H1 (cell line): ENCODE measurements around the gene TBC1D22A. TPM values are rescaled to one million over a fixed set of nuclear protein-coding genes. Genes with fewer than 3 reads are reported as not detected.
A peak's percentile ranks its signal among the peaks of the same experiment; 100 is the strongest.

Experiments
- CTCF ChIA-PET: fragments of 300-600 bp; sonication (Branson Sonifier 250); formaldehyde crosslinking; loops from one replicate; lab custom pipeline; 2021; ENCODE audit not compliant: partially characterized antibody; lab: Charles Lee
- POLR2A ChIA-PET: fragments of 300-600 bp; sonication (Branson Sonifier 250); formaldehyde crosslinking; loops from one replicate; lab custom pipeline; 2021; ENCODE audit warnings: inconsistent platforms; ENCODE audit not compliant: partially characterized antibody; lab: Charles Lee
- DNase-seq, 2 experiments: peaks; one replicate each; pipeline versions ENCODE4 v3.0.0 to v3.0.0-alpha.2; 2010 to 2022; ENCODE audit warnings: low spot score in 2 of 2, low read depth in 1 of 2, mixed read lengths in 1 of 2
- FAIRE-seq: peaks from 2 replicates; lab custom pipeline; 2011; peaks lifted over from hg19 to GRCh38; lab: Jason Lieb, UNC
- H2AFZ ChIP-seq: 2 replicates; pipeline ENCODE4 v1.8.1; 2012; ENCODE audit warnings: low read length, inconsistent platforms
- H2AK5ac ChIP-seq: 2 replicates; pipeline ENCODE4 v1.6.1; 2013; ENCODE audit warnings: low read depth, low read length
- H2BK120ac ChIP-seq: replicated peaks from 2 replicates; pipeline ENCODE3; 2013; ENCODE audit warnings: low read depth, low read length, inconsistent platforms
- H2BK12ac ChIP-seq: 2 replicates; pipeline ENCODE4 v1.6.1; 2013; ENCODE audit warnings: low read depth, low read length
- H2BK15ac ChIP-seq: 2 replicates; pipeline ENCODE4 v1.6.1; 2013; ENCODE audit warnings: low read length
- H2BK20ac ChIP-seq: 2 replicates; pipeline ENCODE4 v1.6.1; 2013; ENCODE audit warnings: low read length
- H2BK5ac ChIP-seq: 2 replicates; pipeline ENCODE4 v1.6.1; 2013; ENCODE audit warnings: low read depth, low read length
- H3K14ac ChIP-seq: 2 replicates; pipeline ENCODE4 v1.6.1; 2013; ENCODE audit warnings: inconsistent platforms; ENCODE audit not compliant: insufficient read length
- H3K18ac ChIP-seq: 2 replicates; pipeline ENCODE4 v1.6.1; 2013; ENCODE audit warnings: low read length; ENCODE audit errors: extremely low read depth
- H3K23ac ChIP-seq: 2 replicates; pipeline ENCODE4 v1.6.1; 2013; ENCODE audit warnings: inconsistent platforms; ENCODE audit not compliant: insufficient read length
- H3K23me2 ChIP-seq: 2 replicates; pipeline ENCODE4 v1.6.1; 2013; ENCODE audit warnings: low read depth, low read length
- H3K27ac ChIP-seq: 2 replicates; pipeline ENCODE4 v1.6.1; 2011; ENCODE audit warnings: low read depth, low read length, inconsistent platforms
- H3K27me3 ChIP-seq, 4 experiments: replicated peaks in 1 of 4; 1 replicate in 1 of 4; 2 replicates in 3 of 4; pipeline versions ENCODE4 v1.6.1 to v1.8.1; 2011 to 2013; ENCODE audit warnings: low read length in 3 of 4, mild to moderate bottlenecking in 3 of 4, inconsistent platforms in 2 of 4, mixed read lengths in 2 of 4, moderate library complexity in 1 of 4; ENCODE audit not compliant: control insufficient read depth in 3 of 4, insufficient read depth in 3 of 4; ENCODE audit errors: extremely low read depth in 1 of 4
- H3K36me3 ChIP-seq, 4 experiments: 2 replicates each; pipeline versions ENCODE4 v1.6.1 to v1.8.1; 2011 to 2013; ENCODE audit warnings: mild to moderate bottlenecking in 4 of 4, low read length in 3 of 4, moderate library complexity in 2 of 4, control low read depth in 1 of 4, inconsistent platforms in 1 of 4; ENCODE audit not compliant: insufficient read depth in 4 of 4, control insufficient read depth in 2 of 4
- H3K4ac ChIP-seq: replicated peaks from 2 replicates; pipeline ENCODE3; 2013; ENCODE audit warnings: low read length, low read depth, mixed read lengths, inconsistent platforms; ENCODE audit not compliant: insufficient read length
- H3K4me1 ChIP-seq, 4 experiments: replicated peaks in 1 of 4; 1 replicate in 1 of 4; 2 replicates in 3 of 4; pipeline versions ENCODE4 v1.6.1 to v1.8.1; 2011 to 2013; ENCODE audit warnings: low read length in 3 of 4, inconsistent platforms in 2 of 4, mixed read lengths in 1 of 4; ENCODE audit not compliant: insufficient read depth in 4 of 4, control insufficient read depth in 3 of 4
- H3K4me2 ChIP-seq, 2 experiments: 2 replicates each; pipeline versions ENCODE4 v1.6.1 to v1.8.1; 2011 to 2013; ENCODE audit warnings: low read depth in 2 of 2, low read length in 2 of 2, control low read depth in 1 of 2, inconsistent platforms in 1 of 2, mild to moderate bottlenecking in 1 of 2; ENCODE audit not compliant: insufficient read depth in 1 of 2
- H3K4me3 ChIP-seq, 4 experiments: fragments of 200-600, 300-600 bp in 1 of 4; sonication (generic), shearing (Covaris generic), sonication (Bioruptor Twin) in 1 of 4; 2 replicates each; pipeline versions ENCODE4 v1.5.1 to v1.8.1; 2011 to 2016; ENCODE audit warnings: low read length in 4 of 4, low read depth in 3 of 4, control low read depth in 2 of 4, inconsistent platforms in 2 of 4, mild to moderate bottlenecking in 2 of 4, mixed read lengths in 1 of 4, moderate library complexity in 1 of 4; ENCODE audit not compliant: insufficient read depth in 2 of 4; ENCODE audit errors: extremely low read depth in 1 of 4
- H3K56ac ChIP-seq: replicated peaks from 2 replicates; pipeline ENCODE3; 2013; ENCODE audit warnings: low read depth, mild to moderate bottlenecking, mixed read lengths, low read length, inconsistent platforms; ENCODE audit not compliant: insufficient read length
- H3K79me1 ChIP-seq: 2 replicates; pipeline ENCODE4 v1.6.1; 2013; ENCODE audit warnings: low read depth, low read length, control low read depth
- H3K79me2 ChIP-seq, 2 experiments: 2 replicates each; pipeline versions ENCODE4 v1.6.1 to v1.8.1; 2012 to 2013; ENCODE audit warnings: low read length in 2 of 2, mild to moderate bottlenecking in 2 of 2, inconsistent platforms in 1 of 2; ENCODE audit not compliant: insufficient read depth in 2 of 2, control insufficient read depth in 1 of 2
- H3K9ac ChIP-seq, 4 experiments: replicated peaks in 1 of 4; 1 replicate in 1 of 4; 2 replicates in 3 of 4; pipeline versions ENCODE4 v1.6.1 to v1.8.1; 2011 to 2013; ENCODE audit warnings: low read depth in 3 of 4, low read length in 3 of 4, control low read depth in 2 of 4, mild to moderate bottlenecking in 2 of 4, moderate library complexity in 2 of 4, inconsistent platforms in 1 of 4; ENCODE audit errors: extremely low read depth in 1 of 4
- H3K9me3 ChIP-seq, 2 experiments: 2 replicates each; pipeline versions ENCODE4 v1.6.1 to v1.8.1; 2012 to 2013; ENCODE audit warnings: mild to moderate bottlenecking in 2 of 2, moderate library complexity in 2 of 2, control low read depth in 1 of 2, inconsistent platforms in 1 of 2, low read depth in 1 of 2, low read length in 1 of 2, mixed read lengths in 1 of 2; ENCODE audit not compliant: insufficient read depth in 2 of 2
- H4K20me1 ChIP-seq, 2 experiments: replicated peaks in 1 of 2; 2 replicates each; pipeline versions ENCODE3 to v1.8.1; 2011 to 2013; ENCODE audit warnings: inconsistent platforms in 2 of 2, low read length in 2 of 2, mild to moderate bottlenecking in 1 of 2; ENCODE audit not compliant: insufficient read depth in 2 of 2, control insufficient read depth in 1 of 2
- H4K5ac ChIP-seq: 2 replicates; pipeline ENCODE4 v1.6.1; 2013; ENCODE audit warnings: low read length, low read depth, mixed read lengths, inconsistent platforms; ENCODE audit not compliant: insufficient read length
- H4K8ac ChIP-seq: 2 replicates; pipeline ENCODE4 v1.8.0; 2013; ENCODE audit warnings: mild to moderate bottlenecking, moderate library complexity, low read length, inconsistent platforms; ENCODE audit not compliant: insufficient read depth; ENCODE audit errors: extremely low read depth
- H4K91ac ChIP-seq: replicated peaks from 2 replicates; pipeline ENCODE3; 2013; ENCODE audit warnings: low read length, mixed read lengths, inconsistent platforms; ENCODE audit not compliant: insufficient read length
- BRCA1 ChIP-seq: IDR thresholded peaks from 2 replicates; pipeline ENCODE4 v1.6.1; 2012; ENCODE audit warnings: low read depth, low read length, improper control_type of control experiment
- EGR1 ChIP-seq: IDR thresholded peaks from 2 replicates; pipeline ENCODE4 v1.6.1; 2011; ENCODE audit warnings: low read depth, low read length, borderline replicate concordance
- KDM5A ChIP-seq: fragments of 200-600 bp; IDR thresholded peaks from 2 replicates; pipeline ENCODE4 v1.7.1; 2012; ENCODE audit warnings: mild to moderate bottlenecking, low read length, inconsistent platforms, mixed read lengths
- NANOG ChIP-seq: IDR thresholded peaks from 2 replicates; pipeline ENCODE4 v1.6.1; 2011; ENCODE audit warnings: low read length, low read depth, mild to moderate bottlenecking, inconsistent platforms; ENCODE audit not compliant: insufficient read depth, poor library complexity, severe bottlenecking
- PHF8 ChIP-seq: fragments of 200-600 bp; sonication (generic); conservative IDR thresholded peaks from 2 replicates; pipeline ENCODE4 v1.7.1; 2012; ENCODE audit warnings: low read depth, mild to moderate bottlenecking, inconsistent platforms, low read length, moderate library complexity
- POLR2AphosphoS5 ChIP-seq: IDR thresholded peaks from 2 replicates; pipeline ENCODE4 v1.6.1; 2011; ENCODE audit warnings: low read depth, low read length
- POU5F1 ChIP-seq: IDR thresholded peaks from 2 replicates; pipeline ENCODE4 v1.6.1; 2011; ENCODE audit warnings: low read depth, mild to moderate bottlenecking, low read length, moderate library complexity
- SIRT6 ChIP-seq: IDR thresholded peaks from one replicate; pipeline ENCODE4 v1.7.1; 2012; ENCODE audit warnings: low read length, inconsistent platforms
- SP1 ChIP-seq: IDR thresholded peaks from 2 replicates; pipeline ENCODE4 v1.6.1; 2011; ENCODE audit warnings: low read depth, low read length
- SP4 ChIP-seq: IDR thresholded peaks from 2 replicates; pipeline ENCODE4 v1.6.1; 2012; ENCODE audit warnings: low read length, inconsistent platforms
- TEAD4 ChIP-seq: IDR thresholded peaks from 2 replicates; pipeline ENCODE4 v1.6.1; 2012; ENCODE audit warnings: low read depth, low read length, inconsistent platforms, mixed read lengths
- WGBS, 2 experiments: shearing (Covaris generic) in 1 of 2; methylation state at CpG; one replicate each; pipeline versions ENCODE4 v1.1.6 to v1.1.7; 2013 to 2015; ENCODE audit warnings: low lambda C conversion rate in 2 of 2, mixed read lengths in 2 of 2, inconsistent platforms in 1 of 2, low coverage in 1 of 2, missing lambda C conversion rate in 1 of 2; ENCODE audit not compliant: insufficient replicate concordance in 2 of 2, insufficient coverage in 1 of 2, insufficient read length in 1 of 2; ENCODE audit errors: extremely low coverage in 1 of 2, missing lambda C conversion rate in 1 of 2; 5-methylcytosine and 5-hydroxymethylcytosine counted together
- polyA plus RNA-seq, 7 experiments: library from polyadenylated mRNA; depleted of rRNA in 3 of 7; stranded (reverse) in 5 of 7; unstranded in 2 of 7; fragments of >200 nt in 5 of 7; fragments of 200-250 nt in 2 of 7; gene quantifications; 1 replicate in 5 of 7; 2 replicates in 1 of 7; 4 replicates in 1 of 7; pipeline versions ENCODE4 v1.2.1 to v1.2.3, GENCODE V29; 2011 to 2013; ENCODE audit warnings: missing spikeins in 2 of 7, mixed read lengths in 2 of 7
- total RNA-seq: library from RNA; stranded (reverse); fragmentation: NEBNext Ultra II Directional; extraction: Animal tissue kit (Norgen Biotek cat#: 25700); gene quantifications from 2 replicates; pipeline ENCODE4 v1.2.1, GENCODE V29; 2021
- TF ChIP-seq, protein P1 (sequence below): IDR thresholded peaks from 2 replicates; pipeline ENCODE4 v1.6.1; 2012; ENCODE audit warnings: inconsistent platforms

Gene TBC1D22A
- total and polyA plus RNA-seq, 2 of the 8 experiments (the other 6 are each of a cell fraction or from before 2014, with no cell fraction given), result 11.9 to 18.4 TPM

DNA sequence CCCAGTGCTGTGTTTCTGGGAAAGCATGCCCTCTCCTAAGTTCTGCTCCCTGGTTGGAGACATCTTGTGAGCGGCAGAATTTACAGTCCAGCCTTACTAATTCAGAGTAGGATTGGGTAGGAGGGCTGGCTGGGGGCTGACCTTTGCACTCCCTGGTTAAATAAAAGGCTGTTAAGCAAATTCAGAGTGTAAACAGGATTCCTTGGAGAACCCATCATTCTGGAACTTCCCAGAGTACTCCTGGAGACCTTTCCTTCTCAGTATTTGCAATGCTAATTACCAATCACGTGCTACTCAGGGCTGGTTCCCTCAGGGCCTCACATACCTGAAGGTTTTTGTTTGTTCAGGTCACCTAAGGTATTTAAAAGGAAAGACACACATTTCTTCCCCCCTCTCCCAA, 340.2 kb downstream of the TBC1D22A start:
- Histone ChIP-seq H3K4ac (no peak overlapping the region), H3K9me3 (no peaks in the 10 kb centered on the region), H3K14ac (no peak overlapping the region), H3K18ac (no peak overlapping the region), H4K8ac (no peak overlapping the region), H3K27ac (peak overlapping the region; percentile 51; the same call in 1 of the 2 replicates), H3K79me2 (no peaks in the 10 kb centered on the region), H4K20me1 (no peaks in the 10 kb centered on the region), H3K56ac (no peak overlapping the region), H2BK120ac (no peak overlapping the region), H3K36me3 (no peaks in the 10 kb centered on the region), H2BK12ac (no peak overlapping the region; the same call in 1 of the 2 replicates), H2AK5ac (peak overlapping the region; percentile 27; the same call in 1 of the 2 replicates), H3K4me1 (peaks cover 3 to 22% (median 9%) of the 10 kb centered on the region in 4 experiments), H2AFZ (no peak overlapping the region), H3K23me2 (no peaks in the 10 kb centered on the region), H4K5ac (no peak overlapping the region), H3K27me3 (no peaks in the 10 kb centered on the region), H3K79me1 (no peaks in the 10 kb centered on the region; the same call in 1 of the 2 replicates), H2BK15ac (no peak overlapping the region), H2BK20ac (no peak overlapping the region), H2BK5ac (peak overlapping the region; percentile 72), H3K4me3 (no peak overlapping the region; a peak in 1 of 8 replicates), H4K91ac (no peak overlapping the region), H3K4me2 (peak overlapping the region; percentile 14 to 52; a peak in 3 of 4 replicates), H3K9ac (no peak overlapping the region), H3K23ac (no peak overlapping the region)
- TF ChIP-seq EGR1, result no peak
- TF ChIP-seq SIRT6, result no peak
- TF ChIP-seq BRCA1, result no peak
- no peak for TF ChIP-seq SP4
- no peak for TF ChIP-seq NANOG
- peak; percentile 36; the same call in 1 of the 2 replicates for TF ChIP-seq TEAD4
- no peak for TF ChIP-seq POLR2AphosphoS5
- TF ChIP-seq PHF8, result no peak
- TF ChIP-seq KDM5A, result no peak
- TF ChIP-seq, protein P1, sequence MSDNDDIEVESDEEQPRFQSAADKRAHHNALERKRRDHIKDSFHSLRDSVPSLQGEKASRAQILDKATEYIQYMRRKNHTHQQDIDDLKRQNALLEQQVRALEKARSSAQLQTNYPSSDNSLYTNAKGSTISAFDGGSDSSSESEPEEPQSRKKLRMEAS, result peak; percentile 45; the same call in 1 of the 2 replicates
- TF ChIP-seq POU5F1, result 0 out of 2 replicates have a peak, but pooled peaks have one; percentile 45
- TF ChIP-seq SP1, result peak; percentile 15; the same call in 1 of the 2 replicates
- FAIRE-seq, result peak; percentile 28
- ChIA-PET POLR2A (no interaction called here), CTCF (interaction anchor here (1.4 to 1.7 kb wide), 2 partner anchors 9 to 46 kb away, joined by 3 read pairs; no protein-coding TSS in a partner anchor)
- 41% methylated on average over 2 of the region's 2 CpGs; no CpG with 5 or more reads in 1 of the 2 experiments for WGBS, 2 experiments
- peak; percentile 34 to 46 for DNase-seq
